LNCaP clone FGC (cell line): ENCODE measurements around the gene CYFIP1.

Source experiments
- DNase-seq: peaks from one replicate; pipeline ENCODE4 v3.0.0-alpha.2; 2011; ENCODE audit warnings: low read depth
- H3K4me3 ChIP-seq: 2 replicates; pipeline ENCODE4 v1.5.1; 2011; ENCODE audit warnings: mild to moderate bottlenecking, low read depth, low read length, control low read depth
- TF ChIP-seq, protein P1 (sequence below): IDR thresholded peaks from 2 replicates; pipeline ENCODE4 v1.5.1; 2012; ENCODE audit warnings: mild to moderate bottlenecking; ENCODE audit not compliant: control insufficient read depth, insufficient read depth; ENCODE audit errors: extremely low read depth

The CYFIP1 gene

DNA sequence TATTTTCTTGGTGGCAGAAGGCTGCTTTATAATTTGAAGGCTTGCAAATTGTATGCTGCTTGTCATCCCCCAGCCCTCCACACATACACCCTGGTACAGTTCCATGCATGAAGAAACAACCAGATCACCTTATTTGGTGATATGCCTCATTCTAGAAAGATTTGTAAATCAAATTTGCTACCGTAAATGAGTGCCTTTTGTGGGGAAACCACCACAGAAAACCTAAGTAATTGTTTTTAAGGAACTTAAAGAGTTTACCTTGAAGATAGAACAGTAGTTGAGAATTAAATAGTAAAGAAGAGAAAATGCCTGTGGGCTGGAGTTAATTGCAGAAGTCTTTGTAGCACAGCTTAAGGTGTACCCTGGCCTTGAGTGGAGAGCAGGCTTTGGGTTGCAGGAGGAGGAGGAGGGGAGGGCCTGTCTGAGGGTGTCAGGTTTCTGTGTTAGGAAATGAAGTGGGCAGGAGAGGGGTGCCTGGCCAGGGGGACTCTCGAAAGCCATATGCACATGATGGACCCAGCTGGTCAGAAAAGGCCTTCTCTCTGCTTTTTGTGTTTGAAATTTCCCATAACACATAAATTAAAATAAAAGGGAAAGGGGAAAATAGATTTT lies 134.8 kb downstream of the CYFIP1 start:
- DNase-seq, result no peak
- no peak overlapping the region for H3K4me3 ChIP-seq
- TF ChIP-seq, protein P1, sequence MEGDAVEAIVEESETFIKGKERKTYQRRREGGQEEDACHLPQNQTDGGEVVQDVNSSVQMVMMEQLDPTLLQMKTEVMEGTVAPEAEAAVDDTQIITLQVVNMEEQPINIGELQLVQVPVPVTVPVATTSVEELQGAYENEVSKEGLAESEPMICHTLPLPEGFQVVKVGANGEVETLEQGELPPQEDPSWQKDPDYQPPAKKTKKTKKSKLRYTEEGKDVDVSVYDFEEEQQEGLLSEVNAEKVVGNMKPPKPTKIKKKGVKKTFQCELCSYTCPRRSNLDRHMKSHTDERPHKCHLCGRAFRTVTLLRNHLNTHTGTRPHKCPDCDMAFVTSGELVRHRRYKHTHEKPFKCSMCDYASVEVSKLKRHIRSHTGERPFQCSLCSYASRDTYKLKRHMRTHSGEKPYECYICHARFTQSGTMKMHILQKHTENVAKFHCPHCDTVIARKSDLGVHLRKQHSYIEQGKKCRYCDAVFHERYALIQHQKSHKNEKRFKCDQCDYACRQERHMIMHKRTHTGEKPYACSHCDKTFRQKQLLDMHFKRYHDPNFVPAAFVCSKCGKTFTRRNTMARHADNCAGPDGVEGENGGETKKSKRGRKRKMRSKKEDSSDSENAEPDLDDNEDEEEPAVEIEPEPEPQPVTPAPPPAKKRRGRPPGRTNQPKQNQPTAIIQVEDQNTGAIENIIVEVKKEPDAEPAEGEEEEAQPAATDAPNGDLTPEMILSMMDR, result no peak

DNA sequence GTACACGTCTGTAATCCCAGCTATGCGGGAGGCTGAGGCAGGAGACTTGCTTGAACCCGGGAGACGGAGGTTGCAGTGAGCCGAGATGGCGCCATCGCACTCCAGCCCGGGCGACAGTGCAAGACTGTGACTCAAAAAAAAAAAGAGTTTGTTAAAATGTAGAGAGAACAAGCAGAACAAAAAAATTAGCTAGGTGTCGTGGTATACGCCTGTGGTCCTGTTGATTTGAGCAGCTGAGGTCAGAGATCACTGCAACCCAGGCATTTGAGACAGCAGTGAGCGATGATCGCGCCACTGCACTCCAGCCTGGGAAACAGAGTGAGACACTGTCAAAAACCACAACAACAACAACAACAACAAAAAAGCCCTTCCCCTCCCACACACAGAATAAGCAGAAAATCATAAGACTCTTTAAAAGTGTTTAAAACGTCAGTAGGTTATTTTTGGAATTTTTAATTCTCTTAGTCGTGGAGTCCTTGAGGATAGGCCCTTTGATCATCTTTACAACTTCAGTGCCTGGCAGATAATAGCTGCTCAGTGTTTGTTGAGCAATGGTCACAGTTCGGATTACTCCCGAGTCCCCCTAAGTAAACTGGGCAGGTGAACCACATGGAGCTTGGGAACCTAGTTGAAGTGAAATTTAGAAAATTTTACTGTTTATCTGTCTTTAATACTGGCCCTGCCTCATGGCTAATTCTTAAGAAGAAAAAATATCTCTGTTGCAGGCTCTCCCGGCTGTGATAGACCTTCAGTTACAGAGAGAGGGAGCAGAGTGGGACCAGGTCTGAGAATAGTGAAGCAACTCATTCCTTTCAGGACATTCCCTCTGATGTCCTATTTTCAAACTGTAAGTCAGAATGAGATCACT lies 135.5 kb downstream of the CYFIP1 start:
- DNase-seq, result no peak
- TF ChIP-seq, protein P1, result no peak
- no peak overlapping the region for H3K4me3 ChIP-seq

DNA sequence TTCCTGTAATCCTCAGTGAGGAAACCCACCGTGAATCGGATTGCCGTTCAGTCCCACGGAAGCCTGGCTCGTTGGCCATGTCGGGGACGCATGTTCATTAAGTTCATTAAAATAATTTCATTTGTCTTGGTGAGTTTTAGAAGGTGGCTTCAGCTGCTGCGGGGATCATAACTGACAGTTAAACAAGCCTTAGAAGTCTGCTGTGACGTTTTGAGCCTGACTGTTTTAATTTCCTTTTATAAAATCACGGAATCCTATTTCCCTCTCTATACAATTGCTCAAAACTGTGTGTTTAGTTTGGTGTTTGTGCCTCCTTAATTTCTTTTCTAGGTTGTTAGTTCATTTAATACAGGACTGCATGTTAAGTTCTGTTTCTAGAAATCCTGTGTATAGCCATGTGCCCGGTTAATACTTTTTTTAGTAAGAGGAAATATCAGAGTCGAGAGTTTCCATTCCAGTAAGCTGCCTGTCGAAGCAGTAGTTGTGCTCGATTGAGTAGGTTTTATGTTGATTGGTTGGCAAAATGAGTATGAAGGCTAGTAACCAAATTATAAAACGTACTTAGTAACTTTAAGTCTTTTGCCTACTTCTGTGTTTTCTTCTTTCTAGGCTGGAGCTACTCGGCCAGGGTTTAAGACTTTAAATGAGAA lies 141.0 kb downstream of the CYFIP1 start:
- TF ChIP-seq, protein P1, result no peak
- no peak for DNase-seq
- peak overlapping the region; percentile 93 for H3K4me3 ChIP-seq

DNA sequence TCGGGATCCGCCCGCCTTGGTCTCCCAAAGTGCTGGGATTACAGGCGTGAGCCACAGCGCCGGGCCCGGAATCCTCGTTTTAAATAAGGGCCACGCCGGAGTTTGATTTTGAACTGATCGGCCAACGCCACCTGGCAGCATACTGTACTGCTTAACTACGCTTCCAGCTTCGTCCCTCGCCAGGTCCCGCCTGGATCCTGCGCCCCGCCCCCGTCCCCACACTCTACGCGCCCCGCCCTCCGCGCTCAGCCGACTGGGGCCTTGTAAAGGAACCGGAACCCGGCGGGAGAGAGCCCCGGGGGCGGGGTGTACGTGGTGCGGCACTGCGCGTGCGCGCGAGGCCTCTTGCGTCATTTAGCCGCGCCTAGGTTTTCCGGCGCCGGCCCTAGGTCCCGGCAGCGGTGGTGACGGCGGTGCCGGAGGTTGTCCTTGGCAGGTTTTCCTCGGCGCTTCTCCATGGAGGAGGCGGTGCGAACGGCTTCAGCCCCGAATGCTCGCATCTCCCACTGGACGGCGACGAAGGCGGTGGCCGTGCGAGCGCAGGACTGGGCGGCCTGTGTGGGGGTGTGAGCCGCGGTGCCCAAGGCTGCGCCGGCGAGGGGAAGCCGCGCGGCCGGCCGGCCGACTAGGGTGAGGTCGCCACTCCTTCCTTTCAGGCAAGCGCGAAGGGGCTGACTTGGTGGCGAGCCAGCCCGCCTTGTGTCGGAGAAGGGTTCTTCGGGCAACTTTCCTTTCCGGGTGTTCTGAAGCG lies 141.7 kb downstream of the CYFIP1 start, which contains the start of gene NIPA2:
TSS of gene NIPA2 (plus strand) at position 375 of the 751 bp plus-strand sequence. CDS start 13,066 bp downstream, outside the sequence.
- H3K4me3 ChIP-seq, result peak within 1 kb of the TSS; percentile 93
- DNase-seq, result peak; percentile 93
- TF ChIP-seq, protein P1, result peak; percentile 25; the same call in 1 of the 2 replicates

DNA sequence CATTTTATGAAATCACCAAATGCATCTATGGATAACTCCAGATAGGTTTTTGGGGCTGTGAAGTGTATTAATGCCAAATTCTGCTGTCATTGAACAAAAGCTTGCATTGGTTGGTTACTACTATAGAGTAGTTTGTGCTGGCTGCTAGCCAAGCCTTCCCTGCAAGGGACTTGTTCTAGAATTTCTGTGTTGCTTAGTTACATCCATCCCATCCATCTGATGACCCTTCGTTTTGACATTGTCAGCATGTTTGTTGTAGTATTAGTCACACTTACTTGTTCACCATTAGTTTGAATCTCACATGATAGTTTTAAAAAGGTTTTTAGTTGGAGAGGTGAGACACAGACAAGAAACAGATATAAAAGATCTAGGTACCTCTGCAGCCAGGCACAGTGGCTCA lies 148.7 kb downstream of the CYFIP1 start:
- H3K4me3 ChIP-seq, result no peak overlapping the region
- DNase-seq, result no peak
- TF ChIP-seq, protein P1, result no peak

DNA sequence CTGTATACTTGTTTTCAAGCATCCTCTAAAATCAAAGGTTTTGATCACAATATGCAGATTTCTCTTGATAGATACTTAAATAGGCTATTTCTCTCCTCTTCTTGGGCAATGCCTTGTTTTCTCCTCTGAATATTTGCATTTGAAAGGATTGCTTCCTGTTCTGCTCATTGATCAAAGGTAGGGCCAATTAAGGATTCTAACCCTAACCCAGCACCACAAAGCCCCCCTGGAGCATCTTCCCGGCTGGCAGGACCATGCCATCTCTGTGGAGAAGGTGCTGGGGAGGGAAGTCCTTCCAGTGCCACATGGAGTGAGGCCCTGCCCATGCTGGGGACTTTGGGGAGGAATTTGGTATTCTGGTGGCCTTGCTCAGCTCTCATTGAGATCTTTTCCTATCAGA lies 153.0 kb downstream of the CYFIP1 start:
- no peak for DNase-seq
- TF ChIP-seq, protein P1, result no peak
- no peak overlapping the region for H3K4me3 ChIP-seq
